Amniotic epithelial cell (primary cell): ENCODE results near the gene OR13C8.
"Not testable (repeated sequence)": the region's sequence is repeated elsewhere in the genome, so short reads cannot be mapped to it uniquely, and the experiment has no call there.

Experiments
- DNase-seq: peaks from one replicate; pipeline ENCODE4 v3.0.0-alpha.2; 2010; ENCODE audit warnings: low read depth

Gene OR13C8

DNA sequence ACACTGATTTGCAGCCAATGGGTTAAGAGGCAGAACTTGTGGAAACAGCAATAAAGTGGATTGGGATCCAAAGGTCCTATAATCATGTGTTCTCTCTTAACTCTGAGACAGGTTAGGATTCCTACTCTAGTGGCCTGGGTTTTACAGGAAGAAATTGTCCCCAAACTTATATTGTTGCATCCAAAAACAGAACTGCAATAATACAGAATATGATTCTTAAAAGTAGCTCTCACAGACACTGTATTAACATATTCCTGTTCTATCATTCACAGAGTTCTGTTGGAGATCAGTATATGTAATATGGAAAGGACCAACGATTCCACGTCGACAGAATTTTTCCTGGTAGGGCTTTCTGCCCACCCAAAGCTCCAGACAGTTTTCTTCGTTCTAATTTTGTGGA, at the start of gene OR13C8:
Gene OR13C8 (plus strand): TSS at position 301 of the 400 bp plus-strand sequence. CDS start 0 bp downstream, at position 301.
- DNase-seq = no peak

DNA sequence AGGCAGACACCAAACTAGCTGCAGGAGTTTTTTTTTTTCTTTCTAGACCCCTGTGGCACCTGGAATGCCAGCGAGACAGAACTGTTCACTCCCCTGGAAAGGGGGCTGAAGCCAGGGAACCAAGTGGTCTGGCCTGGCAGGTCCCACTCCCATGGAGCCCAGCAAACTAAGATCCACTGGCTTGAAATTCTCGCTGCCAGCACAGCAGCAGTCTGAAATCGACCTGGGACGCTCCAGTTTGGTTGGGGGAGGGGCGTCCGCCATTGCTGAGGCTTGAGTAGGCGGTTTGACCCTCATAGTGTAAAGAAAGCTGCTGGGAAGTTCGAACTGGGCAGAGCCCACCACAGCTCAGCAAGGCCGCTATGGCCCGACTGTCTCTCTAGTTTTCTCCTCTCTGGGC, 48.7 kb upstream of the OR13C8 start:
- DNase-seq = not testable (repeated sequence)

- DNase-seq = no peak
Observed at GRCh38 chr9:104527109-104527508, 41.9 kb upstream of the OR13C8 start, which contains the start of gene OR13C4. Gene OR13C4, minus strand, starts transcription at chr9:104527209. Its CDS starts 0 bp downstream, at chr9:104527209.

- DNase-seq = no peak
Observed at GRCh38 chr9:104536756-104537155, 32.2 kb upstream of the OR13C8 start, which contains the start of gene OR13C3. Gene OR13C3, minus strand, starts transcription at chr9:104536856. Its CDS starts 133 bp downstream, at chr9:104536723.

DNA sequence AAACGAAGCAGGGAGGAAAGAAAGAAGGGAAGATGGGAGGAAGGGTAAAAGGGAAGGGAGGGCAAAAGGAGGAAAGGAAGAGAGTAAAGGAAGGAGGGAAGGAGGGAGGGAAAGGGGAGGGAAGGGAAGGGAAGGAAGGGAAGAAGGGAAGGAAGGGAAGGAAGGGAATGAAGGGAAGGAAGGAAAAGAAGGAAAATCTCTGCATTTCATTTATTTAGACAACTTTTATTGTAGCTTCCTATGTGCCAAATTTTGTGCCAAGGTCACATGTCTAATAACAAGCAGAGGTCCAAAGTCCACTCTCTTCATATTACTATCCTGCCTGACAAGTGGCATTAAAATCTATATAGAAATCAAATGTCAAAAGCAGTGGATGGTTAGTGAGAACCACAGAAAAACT, 29.7 kb upstream of the OR13C8 start:
- DNase-seq = no peak

GRCh38 chr9:104544644-104545043, 24.3 kb upstream of the OR13C8 start:
- no peak for DNase-seq

GRCh38 chr9:104553261-104553660, 15.7 kb upstream of the OR13C8 start:
- DNase-seq = no peak

DNA sequence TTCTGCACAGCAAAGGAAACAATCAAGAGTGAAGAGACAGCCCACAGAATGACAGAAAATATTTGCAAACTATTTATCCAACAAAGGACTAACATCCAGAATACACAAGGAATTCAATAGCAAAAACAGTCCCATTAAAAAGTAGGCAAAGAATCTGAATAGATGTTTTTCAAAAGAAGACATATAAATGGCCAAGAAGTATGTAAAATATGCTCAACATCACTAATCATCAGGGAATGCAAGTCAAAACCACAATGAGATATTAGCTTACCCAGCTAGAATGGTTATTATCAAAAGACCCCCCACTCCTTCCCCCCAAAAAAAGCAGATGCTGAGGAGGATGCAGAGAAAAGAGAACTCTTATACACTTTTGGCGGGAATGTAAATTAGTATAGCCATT, 13.4 kb upstream of the OR13C8 start:
- no peak for DNase-seq

- DNase-seq = no peak
Observed at GRCh38 chr9:104556830-104557634, 11.9 kb upstream of the OR13C8 start.

DNA sequence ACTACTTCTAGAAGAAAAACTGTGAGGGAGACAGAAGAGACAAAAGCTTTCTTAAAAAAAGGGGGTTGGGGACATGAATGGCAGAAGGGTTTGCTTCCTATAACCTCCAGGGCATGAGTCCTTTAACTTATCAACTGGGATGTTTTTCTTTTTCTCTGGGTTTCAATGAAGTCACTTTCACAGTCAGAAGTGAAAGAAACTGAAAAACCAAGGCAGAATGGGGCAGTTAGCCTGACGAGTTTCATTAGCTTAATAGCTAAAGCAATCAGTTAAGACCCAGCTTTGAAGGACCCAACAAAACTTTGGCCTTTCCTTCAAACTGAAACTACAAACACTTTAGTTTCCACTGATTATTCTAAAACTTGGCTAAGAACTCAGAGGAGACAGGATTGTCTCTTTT, 4.6 kb upstream of the OR13C8 start:
- DNase-seq = no peak

- no peak for DNase-seq
Observed at GRCh38 chr9:104572612-104573011, 3.6 kb downstream of the OR13C8 start.

- no peak for DNase-seq
Observed at GRCh38 chr9:104575456-104575855, 6.5 kb downstream of the OR13C8 start.

DNA sequence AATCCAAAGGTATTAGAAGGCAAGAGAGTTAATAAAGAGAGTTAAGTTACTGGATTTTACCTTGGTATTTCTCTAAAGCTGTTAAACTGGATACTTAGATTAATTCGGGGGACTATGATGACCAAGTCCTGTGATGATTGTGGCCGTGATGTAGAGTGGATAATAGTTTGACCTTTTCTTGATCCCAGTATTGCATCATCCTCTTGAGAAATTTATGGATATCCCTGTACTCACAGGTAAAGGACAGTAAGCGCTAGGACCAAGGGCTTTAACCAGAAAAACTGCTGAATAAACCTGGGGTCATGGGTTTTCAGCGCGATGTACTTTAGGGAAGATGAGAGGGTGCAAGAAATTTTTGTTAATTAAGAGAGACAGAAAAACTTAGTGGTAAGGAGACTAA, 8.3 kb downstream of the OR13C8 start:
- no peak for DNase-seq

DNA sequence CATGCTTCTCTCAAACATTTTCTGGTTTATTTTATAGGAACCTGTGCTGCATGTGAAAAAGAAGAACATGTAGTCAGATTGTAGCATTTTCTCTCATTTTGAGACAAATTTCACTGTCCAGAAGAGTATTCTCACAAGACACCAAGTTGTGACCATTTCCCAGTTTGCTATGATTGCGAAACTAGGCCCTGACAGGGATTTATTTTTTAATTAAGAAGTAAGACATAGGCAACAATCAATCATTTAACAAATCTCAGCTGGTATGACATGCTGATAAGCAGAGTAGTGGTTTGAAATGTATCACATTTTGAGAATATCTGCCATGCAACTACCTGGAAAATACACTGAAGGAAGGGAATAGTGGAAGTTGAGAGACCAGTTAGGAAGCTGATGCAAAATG, 11.6 kb downstream of the OR13C8 start:
- no peak for DNase-seq

GRCh38 chr9:104586496-104587180, 17.7 kb downstream of the OR13C8 start:
- DNase-seq = peak; percentile 65

- DNase-seq = no peak
Observed at GRCh38 chr9:104589626-104590025, 20.7 kb downstream of the OR13C8 start.

DNA sequence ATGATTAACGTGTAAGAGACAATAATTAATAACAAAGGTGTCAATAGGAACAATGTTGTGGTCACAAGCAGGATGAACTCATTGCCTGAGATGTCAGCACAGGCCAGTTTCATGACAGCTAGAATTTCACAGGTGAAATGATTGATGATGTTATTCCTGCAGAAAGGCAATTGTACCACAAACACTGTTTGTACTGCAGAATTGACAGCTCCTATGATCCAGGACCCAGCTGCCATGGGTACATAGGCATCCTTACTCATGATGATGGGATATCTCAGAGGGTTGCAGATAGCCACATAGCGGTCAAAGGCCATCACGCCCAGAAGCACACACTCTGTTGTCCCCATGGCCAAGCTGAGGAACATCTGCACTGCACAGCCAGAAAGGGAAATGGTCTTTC, 29.8 kb downstream of the OR13C8 start:
- not testable (repeated sequence) for DNase-seq

DNA sequence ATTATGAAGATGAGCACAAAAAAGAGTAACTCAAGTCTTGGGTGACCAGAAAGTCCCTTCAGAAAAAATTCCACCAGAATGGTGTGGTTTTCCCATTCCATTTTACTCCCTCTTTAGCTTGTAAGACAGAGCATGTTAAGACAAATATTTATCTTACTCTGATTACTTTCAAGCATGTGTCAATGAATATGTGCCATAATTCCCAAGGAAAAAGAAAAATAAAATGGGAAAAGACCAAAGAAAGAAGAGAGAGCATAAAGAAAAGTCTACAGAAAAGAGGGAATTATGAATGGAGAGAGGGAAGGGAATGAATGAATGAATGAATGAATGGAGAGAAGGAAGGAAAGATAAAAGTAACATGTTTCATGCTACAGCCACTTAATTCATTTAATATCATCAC, 30.3 kb downstream of the OR13C8 start, which contains the start of gene OR13C5:
Gene OR13C5 (minus strand): TSS at position 101 of the 400 bp plus-strand sequence. CDS start 0 bp downstream, at position 101.
- not testable (repeated sequence) for DNase-seq

- DNase-seq = no peak
Observed at GRCh38 chr9:104604801-104605200, 35.8 kb downstream of the OR13C8 start.

GRCh38 chr9:104605527-104605926, 36.6 kb downstream of the OR13C8 start, which contains the start of gene OR13C2:
Gene OR13C2, minus strand, starts transcription at chr9:104605627. Its CDS starts 0 bp downstream, at chr9:104605627.
- not testable (repeated sequence) for DNase-seq

DNA sequence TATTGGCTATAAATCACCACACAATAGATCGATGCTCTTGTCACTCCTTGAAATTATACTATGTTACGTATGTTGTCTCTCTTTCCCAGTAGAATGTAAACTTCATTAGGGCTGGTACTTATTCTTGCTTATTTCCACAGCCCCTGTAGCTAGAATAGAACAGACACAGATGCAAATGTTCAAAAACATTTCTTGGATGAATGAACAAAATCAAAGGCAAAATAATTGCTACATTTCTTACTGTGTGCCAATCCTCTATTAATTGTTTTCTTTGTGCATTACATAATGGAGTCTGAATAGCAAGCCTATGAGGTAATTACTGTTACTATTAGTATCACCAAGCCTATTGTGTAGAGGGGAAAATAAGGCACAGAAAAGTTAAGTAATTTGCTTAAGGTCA, 37.2 kb downstream of the OR13C8 start:
- no peak for DNase-seq

DNA sequence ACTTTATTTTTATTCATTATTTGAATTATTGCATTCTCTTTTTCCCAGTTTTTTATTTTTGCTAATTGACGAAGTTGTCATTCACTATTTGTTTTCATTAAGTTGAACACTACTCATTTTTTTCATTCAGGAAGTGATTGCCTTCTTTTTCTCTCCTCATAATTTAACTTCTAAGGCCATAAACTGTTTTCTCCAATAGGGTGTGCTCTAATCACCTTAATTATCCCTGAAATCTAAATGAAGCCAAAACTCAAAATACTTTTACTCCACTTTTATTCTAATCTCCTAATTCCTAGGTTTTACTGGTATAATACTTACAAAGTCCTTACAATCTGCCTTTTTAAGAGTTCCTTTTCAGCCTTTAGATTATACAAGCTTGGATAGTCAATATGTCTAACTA, 39.4 kb downstream of the OR13C8 start:
- peak; percentile 2 for DNase-seq

GRCh38 chr9:104611213-104611612, 42.2 kb downstream of the OR13C8 start:
- DNase-seq = no peak
